ENCODE measurements around the gene FGB. TPM values are rescaled to one million over a fixed set of nuclear protein-coding genes. Genes with fewer than 3 reads are reported as not detected.
A peak's percentile ranks its signal among the peaks of the same experiment; 100 is the strongest.

Gene FGB
- total and polyA plus RNA-seq, 2 experiments from 2014 or later, result not detected

- no peak overlapping the region for H3K27ac ChIP-seq (ENCODE audit: low read depth)
- H3K9me3 Mint-ChIP-seq, result no peaks in the 10 kb centered on the region
- no peak overlapping the region for H3K27ac Mint-ChIP-seq
- no peaks in the 10 kb centered on the region for H3K27me3 ChIP-seq (ENCODE audit: insufficient read depth)
- H3K36me3 ChIP-seq (ENCODE audit: insufficient read depth), result no peaks in the 10 kb centered on the region
- TF ChIP-seq, protein P1, sequence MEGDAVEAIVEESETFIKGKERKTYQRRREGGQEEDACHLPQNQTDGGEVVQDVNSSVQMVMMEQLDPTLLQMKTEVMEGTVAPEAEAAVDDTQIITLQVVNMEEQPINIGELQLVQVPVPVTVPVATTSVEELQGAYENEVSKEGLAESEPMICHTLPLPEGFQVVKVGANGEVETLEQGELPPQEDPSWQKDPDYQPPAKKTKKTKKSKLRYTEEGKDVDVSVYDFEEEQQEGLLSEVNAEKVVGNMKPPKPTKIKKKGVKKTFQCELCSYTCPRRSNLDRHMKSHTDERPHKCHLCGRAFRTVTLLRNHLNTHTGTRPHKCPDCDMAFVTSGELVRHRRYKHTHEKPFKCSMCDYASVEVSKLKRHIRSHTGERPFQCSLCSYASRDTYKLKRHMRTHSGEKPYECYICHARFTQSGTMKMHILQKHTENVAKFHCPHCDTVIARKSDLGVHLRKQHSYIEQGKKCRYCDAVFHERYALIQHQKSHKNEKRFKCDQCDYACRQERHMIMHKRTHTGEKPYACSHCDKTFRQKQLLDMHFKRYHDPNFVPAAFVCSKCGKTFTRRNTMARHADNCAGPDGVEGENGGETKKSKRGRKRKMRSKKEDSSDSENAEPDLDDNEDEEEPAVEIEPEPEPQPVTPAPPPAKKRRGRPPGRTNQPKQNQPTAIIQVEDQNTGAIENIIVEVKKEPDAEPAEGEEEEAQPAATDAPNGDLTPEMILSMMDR (conservative IDR thresholded peaks at IDR 0.05; ENCODE audit: low read depth in 2 of 2), result peak; percentile 83 to 96
- TF ChIP-seq ZNF331 (CRISPR knock-in tag; IDR thresholded peaks at IDR 0.05; ENCODE audit: low read depth), result no peak
- H3F3A ChIP-seq (replicated peaks; ENCODE audit: low read depth), result no peaks in the 10 kb centered on the region
- H3K4me3 Mint-ChIP-seq, result no peak overlapping the region
- H3K4me3 ChIP-seq, result no peak overlapping the region
- no peaks in the 10 kb centered on the region for H4K20me1 ChIP-seq (replicated peaks; ENCODE audit: insufficient read depth)
- no peaks in the 10 kb centered on the region for H3K27me3 Mint-ChIP-seq (ENCODE audit: insufficient read depth, low read depth, poor library complexity)
- DNase-seq (ENCODE audit: low spot score) (peak; percentile 80), ATAC-seq (peak; percentile 97)
- H3K9me2 ChIP-seq (ENCODE audit: insufficient read depth), result no peaks in the 10 kb centered on the region
- no peaks in the 10 kb centered on the region; the same call in 2 of the 3 replicates for H3K4me1 Mint-ChIP-seq
- H3K36me3 Mint-ChIP-seq (ENCODE audit: low read depth), result no peaks in the 10 kb centered on the region
- H3K4me2 ChIP-seq, result no peak overlapping the region
- H3K4me1 ChIP-seq (ENCODE audit: insufficient read depth), result no peaks in the 10 kb centered on the region
- H2AFZ ChIP-seq, result no peak overlapping the region
- no peaks in the 10 kb centered on the region for H3K79me2 ChIP-seq (replicated peaks; ENCODE audit: insufficient read depth)
Observed at GRCh38 chr4:154559494-154560418, 3.1 kb upstream of the FGB start.

DNA sequence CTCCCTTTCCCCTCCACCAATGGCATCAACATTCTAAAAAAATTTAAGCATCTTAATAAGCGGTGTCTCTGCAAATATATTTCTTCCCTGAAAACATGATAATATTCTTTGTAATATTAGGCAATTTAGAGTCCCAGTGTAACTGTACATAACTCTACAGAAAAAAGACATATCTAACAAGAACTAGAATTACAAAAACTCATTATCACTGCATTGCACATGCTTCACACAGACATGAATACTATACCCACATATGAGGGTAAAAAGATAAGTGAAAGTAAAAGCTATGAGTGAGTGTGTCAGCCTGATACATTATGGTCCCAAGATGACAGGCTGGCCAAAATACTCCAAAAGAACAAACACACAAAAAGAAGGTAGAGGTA is 2.4 kb upstream of the FGB start:
- H3K4me3 ChIP-seq, result no peak overlapping the region
- DNase-seq (ENCODE audit: low spot score) (no peak), ATAC-seq (no peak)
- H3K4me1 ChIP-seq (ENCODE audit: insufficient read depth), result no peaks in the 10 kb centered on the region
- no peak overlapping the region for H3K27ac ChIP-seq (ENCODE audit: low read depth)
- H3F3A ChIP-seq (replicated peaks; ENCODE audit: low read depth), result no peaks in the 10 kb centered on the region
- no peaks in the 10 kb centered on the region for H3K79me2 ChIP-seq (replicated peaks; ENCODE audit: insufficient read depth)
- H3K27me3 ChIP-seq (ENCODE audit: insufficient read depth), result no peaks in the 10 kb centered on the region
- no peak overlapping the region for H3K4me2 ChIP-seq
- no peak overlapping the region for H2AFZ ChIP-seq
- TF ChIP-seq EZH2 (IDR thresholded peaks at IDR 0.05; ENCODE audit: low read depth, unreplicated experiment) (no peak), ETS1 (IDR thresholded peaks at IDR 0.05) (no peak), NANOG (IDR thresholded peaks at IDR 0.05; ENCODE audit: borderline replicate concordance) (no peak), JUNB (IDR thresholded peaks at IDR 0.05; ENCODE audit: unreplicated experiment) (no peak)
- TF ChIP-seq, protein P1 (conservative IDR thresholded peaks at IDR 0.05; ENCODE audit: low read depth in 2 of 2), result no peak
- no peaks in the 10 kb centered on the region for H3K9me2 ChIP-seq (ENCODE audit: insufficient read depth)
- no peaks in the 10 kb centered on the region; the same call in 2 of the 3 replicates for H3K4me1 Mint-ChIP-seq
- no peaks in the 10 kb centered on the region for H3K9me3 Mint-ChIP-seq
- H3K36me3 Mint-ChIP-seq (ENCODE audit: low read depth), result no peaks in the 10 kb centered on the region
- no peaks in the 10 kb centered on the region for H3K27me3 Mint-ChIP-seq (ENCODE audit: insufficient read depth, low read depth, poor library complexity)
- no peaks in the 10 kb centered on the region for H3K36me3 ChIP-seq (ENCODE audit: insufficient read depth)
- H3K27ac Mint-ChIP-seq, result no peak overlapping the region
- H3K4me3 Mint-ChIP-seq, result no peak overlapping the region
- H4K20me1 ChIP-seq (replicated peaks; ENCODE audit: insufficient read depth), result no peaks in the 10 kb centered on the region

All from GM23338 (cell line).